A549 (cell line): ENCODE measurements around the gene ACSBG1.

Experiments
- CTCF ChIP-seq: fragments of >200 bp; sonication (Bioruptor Twin); formaldehyde crosslinking; IDR thresholded peaks from 3 replicates; pipeline ENCODE4 v1.5.1; 2016
- E2F6 ChIP-seq: IDR thresholded peaks from 2 replicates; pipeline ENCODE4 v1.6.1; 2012; ENCODE audit warnings: low read depth, borderline replicate concordance
- HMGXB4 ChIP-seq: fragments of 250-450 bp; sonication (Bioruptor Pico); IDR thresholded peaks from 2 replicates; pipeline ENCODE4 v1.5.0; 2021; ENCODE audit warnings: mild to moderate bottlenecking, moderate library complexity, borderline replicate concordance
- KDM5A ChIP-seq: fragments of 200-600 bp; sonication (generic); IDR thresholded peaks from 2 replicates; pipeline ENCODE4 v1.6.1; 2016; ENCODE audit warnings: antibody characterized with exemption, mild to moderate bottlenecking
- MYC ChIP-seq: IDR thresholded peaks from 2 replicates; pipeline ENCODE4 v1.6.1; 2012; ENCODE audit warnings: mild to moderate bottlenecking, inconsistent platforms, low read length, improper control_type of control experiment, borderline replicate concordance
- RAD21 ChIP-seq, 2 experiments: fragments of >200 bp in 1 of 2; sonication (Bioruptor Twin) in 1 of 2; formaldehyde crosslinking in 1 of 2; IDR thresholded peaks in 1 of 2; conservative IDR thresholded peaks in 1 of 2; 2 replicates in 1 of 2; 3 replicates in 1 of 2; pipeline ENCODE4 v1.6.1; 2012 to 2018; ENCODE audit warnings: inconsistent platforms in 1 of 2
- TP53 ChIP-seq: fragments of 250-450 bp; sonication (Bioruptor Pico); IDR thresholded peaks from 2 replicates; pipeline ENCODE4 v1.5.0; 2021; ENCODE audit warnings: mild to moderate bottlenecking, moderate library complexity

- TF ChIP-seq TP53 (CRISPR knock-in tag) (no peak), RAD21 (conservative IDR thresholded peaks at IDR 0.05 in 1 of 2, IDR thresholded peaks at IDR 0.05 in 1 of 2) (no peak), E2F6 (no peak), HMGXB4 (CRISPR knock-in tag) (no peak), CTCF (no peak), MYC (no peak), KDM5A (no peak)
Measured at GRCh38 chr15:78129751-78130287, 104.5 kb downstream of the ACSBG1 start.
